HCT116 (cell line): ENCODE measurements around the gene FGGY.

ENCODE experiments used
- CTCF ChIP-seq, 3 experiments: fragments of 200-600 bp in 1 of 3; sonication (generic) in 1 of 3; IDR thresholded peaks in 2 of 3; conservative IDR thresholded peaks in 1 of 3; 2 replicates each; pipeline ENCODE4 v1.5.1; 2012 to 2017; ENCODE audit warnings: low read depth in 2 of 3, low read length in 2 of 3, antibody characterized with exemption in 1 of 3, borderline replicate concordance in 1 of 3, control low read depth in 1 of 3, mild to moderate bottlenecking in 1 of 3, mixed read lengths in 1 of 3, mixed run types in 1 of 3, moderate library complexity in 1 of 3; ENCODE audit not compliant: insufficient read depth in 1 of 3
- EZH2 ChIP-seq: fragments of 200-600 bp; sonication (generic); IDR thresholded peaks from 2 replicates; pipeline ENCODE4 v1.6.1; 2017; ENCODE audit warnings: antibody characterized with exemption, mixed run types

GRCh38 chr1:59639266-59639665, 342.4 kb downstream of the FGGY start:
- TF ChIP-seq CTCF (IDR thresholded peaks at IDR 0.05 in 2 of 3, conservative IDR thresholded peaks at IDR 0.05 in 1 of 3; ENCODE audit: borderline replicate concordance in 1 of 3, insufficient read depth in 1 of 3, low read depth in 2 of 3, low read length in 2 of 3) = no peak
- no peak for TF ChIP-seq EZH2
